CD4-positive, alpha-beta T cell (primary cell): ENCODE results near the gene OSM. TPM values are rescaled to one million over a fixed set of nuclear protein-coding genes. Genes with fewer than 3 reads are reported as not detected.

Experiments used
- ATAC-seq: fragments of 200-7000 bp; cut with Tn5 transposase; one replicate; pipeline ENCODE4 v1.10.0; 2022; ENCODE audit warnings: mild to moderate bottlenecking; ENCODE audit not compliant: poor library complexity
- CTCF ChIA-PET: fragments of 350-600 bp; sonication (Branson Sonifier 250); formaldehyde crosslinking; loops from one replicate; lab custom pipeline; 2021; ENCODE audit warnings: antibody characterized with exemption, inconsistent platforms; lab: Charles Lee
- POLR2A ChIA-PET: fragments of 350-600 bp; sonication (Branson Sonifier 250); formaldehyde crosslinking; loops from one replicate; lab custom pipeline; 2021; ENCODE audit warnings: antibody characterized with exemption, inconsistent platforms; lab: Charles Lee
- DNase-seq, 14 experiments: peaks; one replicate each; pipeline ENCODE4 v3.0.0-alpha.2; 2013 to 2020; ENCODE audit warnings: mixed read lengths in 2 of 14
- H3K27ac ChIP-seq, 2 donors: one replicate each; pipeline versions ENCODE4 v1.5.1 to v1.7.0; 2013; ENCODE audit warnings: low read length in 2 of 2, low read depth in 1 of 2, mild to moderate bottlenecking in 1 of 2
- H3K27me3 ChIP-seq, 2 experiments: 1 replicate in 1 of 2; 2 replicates in 1 of 2; pipeline versions ENCODE4 v1.6.1 to v1.7.0; 2013; ENCODE audit warnings: low read length in 2 of 2, control low read depth in 1 of 2, mild to moderate bottlenecking in 1 of 2, moderate library complexity in 1 of 2; ENCODE audit not compliant: insufficient read depth in 2 of 2, control insufficient read depth in 1 of 2
- H3K36me3 ChIP-seq: one replicate; pipeline ENCODE4 v1.6.1; 2013; ENCODE audit warnings: low read length, control low read depth; ENCODE audit not compliant: insufficient read depth
- H3K4me1 ChIP-seq: one replicate; pipeline ENCODE4 v1.6.1; 2013; ENCODE audit warnings: low read length, control low read depth; ENCODE audit not compliant: insufficient read depth
- H3K4me3 ChIP-seq: one replicate; pipeline ENCODE4 v1.5.1; 2013; ENCODE audit warnings: mild to moderate bottlenecking, low read length, moderate library complexity
- H3K9me3 ChIP-seq, 2 experiments: 1 replicate in 1 of 2; 2 replicates in 1 of 2; pipeline versions ENCODE4 v1.6.1 to v1.7.0; 2013; ENCODE audit warnings: low read length in 2 of 2, mild to moderate bottlenecking in 2 of 2, control low read depth in 1 of 2, moderate library complexity in 1 of 2; ENCODE audit not compliant: control insufficient read depth in 1 of 2, insufficient read depth in 1 of 2
- H3K27ac Mint-ChIP-seq: one replicate; pipeline ENCODE4 v1.8.0; 2020; ENCODE audit warnings: mixed read lengths
- H3K27me3 Mint-ChIP-seq: one replicate; pipeline ENCODE4 v1.8.0; 2021; ENCODE audit warnings: mixed read lengths
- H3K36me3 Mint-ChIP-seq: one replicate; pipeline ENCODE4 v1.8.0; 2021; ENCODE audit warnings: low read depth, mixed read lengths
- H3K4me1 Mint-ChIP-seq: one replicate; pipeline ENCODE4 v1.8.0; 2021; ENCODE audit warnings: low read depth, mixed read lengths
- H3K4me3 Mint-ChIP-seq: one replicate; pipeline ENCODE4 v1.8.0; 2020; ENCODE audit warnings: mild to moderate bottlenecking, mixed read lengths
- H3K9me3 Mint-ChIP-seq: one replicate; pipeline ENCODE4 v1.8.0; 2020; ENCODE audit warnings: mixed read lengths
- intact Hi-C, 2 experiments: fragments of 100-400 bp; cut with DNase I in 1 of 2; cut with micrococcal nuclease in 1 of 2; formaldehyde crosslinking; loops; one replicate each; pipeline versions ENCODE4 v1.15.1 to v1.9.0; 2023 to 2025; cut with DNase I, micrococcal nuclease
- total RNA-seq, 174 experiments: library from RNA in 2 of 174; stranded (reverse) in 2 of 174; gene quantifications; one replicate each; pipeline ENCODE4 v1.2.3 and lab custom pipeline; 2021 to 2026
- TF ChIP-seq, protein P1 (sequence below): fragments of 200-600 bp; IDR thresholded peaks from one replicate; pipeline ENCODE4 v1.8.0; 2022; ENCODE audit warnings: antibody characterized with exemption, mild to moderate bottlenecking

OSM gene
- total RNA-seq, 2 experiments from 2014 or later = 13.9 to 16.7 TPM

DNA sequence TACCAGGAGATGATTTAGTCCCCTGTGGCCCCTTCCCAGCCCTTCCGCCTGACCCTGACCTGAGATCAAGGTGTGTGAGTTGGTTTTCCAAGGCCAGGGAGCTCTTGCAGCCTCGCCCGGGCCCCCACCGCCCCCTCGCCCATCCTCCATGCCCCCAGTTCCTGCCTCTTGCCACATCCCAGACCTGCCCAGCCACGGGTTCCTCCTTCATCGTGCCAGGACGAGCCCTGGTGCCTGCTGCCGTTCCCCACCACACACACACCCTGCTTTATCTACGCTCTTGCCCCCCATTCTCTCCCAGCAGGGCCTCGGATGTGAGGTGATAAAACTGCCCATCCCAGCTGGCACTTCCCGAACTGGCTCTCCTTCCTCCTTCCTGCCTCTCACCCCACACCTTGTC lies 18.7 kb downstream of the OSM start:
- DNase-seq = no peak
- intact Hi-C loops = no loop called here
- POLR2A ChIA-PET = no interaction called here

DNA sequence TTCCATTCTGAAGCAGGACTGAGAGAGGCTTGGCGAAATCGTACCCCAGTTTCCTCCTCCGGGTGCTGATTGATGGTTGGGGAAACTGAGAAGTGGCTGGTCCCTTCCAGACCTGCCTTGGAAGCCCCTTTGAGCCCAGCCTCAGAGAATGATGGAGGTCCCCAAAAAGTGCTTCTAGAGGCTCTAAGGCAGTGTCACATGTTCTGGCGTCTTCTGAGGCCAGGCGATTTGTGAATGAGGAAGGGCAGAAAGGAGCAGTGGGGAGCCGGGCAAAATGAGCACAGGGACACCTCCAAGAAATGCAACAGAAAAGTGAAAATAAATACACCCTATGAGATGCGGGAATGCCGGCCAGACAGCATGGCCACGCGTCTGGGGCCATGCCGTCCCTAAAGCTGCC lies 19.1 kb downstream of the OSM start:
- POLR2A ChIA-PET = no interaction called here
- intact Hi-C loops = no loop called here
- ATAC-seq (no peak), DNase-seq (no peak)
- CTCF ChIA-PET = no interaction called here
- Histone ChIP-seq H3K4me1 (peaks cover 53% of the 10 kb centered on the region), H3K4me3 (no peak overlapping the region), H3K9me3 (no peaks in the 10 kb centered on the region), H3K36me3 (no peaks in the 10 kb centered on the region), H3K27me3 (peaks cover 0 to 6% of the 10 kb centered on the region in 2 experiments), H3K27ac (no peak overlapping the region)
- Mint-ChIP-seq H3K9me3 (no peaks in the 10 kb centered on the region), H3K27ac (no peak overlapping the region), H3K4me3 (no peak overlapping the region), H3K4me1 (peaks cover 42% of the 10 kb centered on the region), H3K36me3 (no peaks in the 10 kb centered on the region), H3K27me3 (peaks cover 22% of the 10 kb centered on the region)
- TF ChIP-seq, protein P1, sequence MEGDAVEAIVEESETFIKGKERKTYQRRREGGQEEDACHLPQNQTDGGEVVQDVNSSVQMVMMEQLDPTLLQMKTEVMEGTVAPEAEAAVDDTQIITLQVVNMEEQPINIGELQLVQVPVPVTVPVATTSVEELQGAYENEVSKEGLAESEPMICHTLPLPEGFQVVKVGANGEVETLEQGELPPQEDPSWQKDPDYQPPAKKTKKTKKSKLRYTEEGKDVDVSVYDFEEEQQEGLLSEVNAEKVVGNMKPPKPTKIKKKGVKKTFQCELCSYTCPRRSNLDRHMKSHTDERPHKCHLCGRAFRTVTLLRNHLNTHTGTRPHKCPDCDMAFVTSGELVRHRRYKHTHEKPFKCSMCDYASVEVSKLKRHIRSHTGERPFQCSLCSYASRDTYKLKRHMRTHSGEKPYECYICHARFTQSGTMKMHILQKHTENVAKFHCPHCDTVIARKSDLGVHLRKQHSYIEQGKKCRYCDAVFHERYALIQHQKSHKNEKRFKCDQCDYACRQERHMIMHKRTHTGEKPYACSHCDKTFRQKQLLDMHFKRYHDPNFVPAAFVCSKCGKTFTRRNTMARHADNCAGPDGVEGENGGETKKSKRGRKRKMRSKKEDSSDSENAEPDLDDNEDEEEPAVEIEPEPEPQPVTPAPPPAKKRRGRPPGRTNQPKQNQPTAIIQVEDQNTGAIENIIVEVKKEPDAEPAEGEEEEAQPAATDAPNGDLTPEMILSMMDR = no peak

More for the DNA sequence above, 18.7 kb downstream of the OSM start:
- ATAC-seq = no peak
- Mint-ChIP-seq H3K27me3 (peaks cover 22% of the 10 kb centered on the region), H3K4me1 (peaks cover 42% of the 10 kb centered on the region), H3K9me3 (no peaks in the 10 kb centered on the region), H3K4me3 (peak overlapping the region; percentile 47), H3K27ac (no peak overlapping the region), H3K36me3 (no peaks in the 10 kb centered on the region)
- TF ChIP-seq, protein P1 = no peak
- H3K9me3 ChIP-seq = no peaks in the 10 kb centered on the region
- H3K36me3 ChIP-seq = no peaks in the 10 kb centered on the region
- peaks cover 0 to 6% of the 10 kb centered on the region in 2 experiments for H3K27me3 ChIP-seq
- CTCF ChIA-PET = no interaction called here
- peaks cover 57% of the 10 kb centered on the region for H3K4me1 ChIP-seq
- no peak overlapping the region for H3K27ac ChIP-seq
- H3K4me3 ChIP-seq = no peak overlapping the region

DNA sequence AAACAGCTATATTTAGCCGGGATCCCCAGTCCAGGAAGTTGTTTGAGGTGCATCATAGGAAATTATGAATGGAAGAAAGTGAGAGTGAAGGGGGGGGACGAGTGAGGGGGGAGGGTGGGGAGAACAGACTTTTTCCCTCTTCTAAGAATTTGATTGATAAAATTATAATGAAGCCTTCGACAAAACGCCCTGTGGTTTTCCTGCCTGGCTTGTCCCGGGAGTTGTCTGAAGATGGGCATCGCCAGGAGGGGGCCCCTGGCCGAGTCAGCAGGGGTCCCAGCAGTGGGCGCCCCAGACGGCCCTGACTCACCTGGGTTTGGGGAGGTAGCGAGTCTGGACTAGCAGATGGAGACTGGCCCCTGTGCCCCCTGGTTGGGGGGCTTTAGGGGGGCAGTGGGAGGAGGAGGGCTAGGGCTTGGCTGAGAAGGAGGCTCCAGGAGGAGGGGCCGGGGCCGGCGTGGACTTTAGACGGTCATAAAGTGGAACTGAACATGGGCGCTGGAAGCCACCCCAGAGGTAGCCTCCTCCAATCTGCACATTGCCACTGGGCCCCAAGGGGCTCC lies 19.8 kb downstream of the OSM start:
- TF ChIP-seq, protein P1 = peak; percentile 1
- H3K27me3 ChIP-seq = peaks cover 0 to 6% of the 10 kb centered on the region in 2 experiments
- ATAC-seq (no peak), DNase-seq (no peak)
- H3K27ac ChIP-seq = no peak overlapping the region
- Mint-ChIP-seq H3K27me3 (peaks cover 22% of the 10 kb centered on the region), H3K9me3 (no peaks in the 10 kb centered on the region), H3K4me1 (peaks cover 42% of the 10 kb centered on the region), H3K27ac (no peak overlapping the region), H3K36me3 (no peaks in the 10 kb centered on the region), H3K4me3 (peak overlapping the region; percentile 79)
- intact Hi-C loops = no loop called here
- POLR2A ChIA-PET = no interaction called here
- H3K4me1 ChIP-seq = peaks cover 51% of the 10 kb centered on the region
- no peaks in the 10 kb centered on the region for H3K9me3 ChIP-seq
- H3K36me3 ChIP-seq = no peaks in the 10 kb centered on the region
- H3K4me3 ChIP-seq = peak overlapping the region; percentile 35
- CTCF ChIA-PET = interaction anchor here (1.2 kb wide), 2 partner anchors 9 to 621 kb away, joined by 3 to 5 read pairs; no protein-coding TSS in a partner anchor
